ENCODE data around the gene FAM180B. TPM values are rescaled to one million over a fixed set of nuclear protein-coding genes. Genes with fewer than 3 reads are reported as not detected.

FAM180B gene
- total RNA-seq, 1 donor from 2014 or later = not detected

GRCh38 chr11:47565340-47566148 lies 20.9 kb upstream of the FAM180B start, which contains the start of gene PTPMT1:
TSS of gene PTPMT1 (plus strand) at chr11:47565599. CDS start at chr11:47565623, 24 bp downstream.
- intact Hi-C loops (cut with DNase I) = no loop called here
- peak; percentile 81 for DNase-seq (ENCODE audit: low spot score)

- DNase-seq (ENCODE audit: low spot score) = no peak
- intact Hi-C loops (cut with DNase I) = no loop called here
Measured at GRCh38 chr11:47566149-47566698, 20.3 kb upstream of the FAM180B start.

DNA sequence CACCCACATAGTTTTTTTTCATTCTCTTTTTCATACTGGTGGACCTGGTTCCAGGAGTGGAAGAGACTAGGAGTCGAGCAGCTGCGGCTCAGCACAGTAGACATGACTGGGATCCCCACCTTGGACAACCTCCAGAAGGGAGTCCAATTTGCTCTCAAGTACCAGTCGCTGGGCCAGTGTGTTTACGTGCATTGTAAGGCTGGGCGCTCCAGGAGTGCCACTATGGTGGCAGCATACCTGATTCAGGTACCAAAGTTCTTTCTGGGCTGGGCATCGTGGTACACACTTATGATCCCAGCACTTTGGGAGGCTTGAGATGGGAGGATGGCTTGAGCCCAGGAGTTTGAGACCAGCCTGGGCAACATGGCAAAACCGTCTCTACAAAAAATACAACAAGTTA lies 16.8 kb upstream of the FAM180B start:
- intact Hi-C loops (cut with DNase I) = no loop called here
- peak; percentile 24 for DNase-seq (ENCODE audit: low spot score)

DNA sequence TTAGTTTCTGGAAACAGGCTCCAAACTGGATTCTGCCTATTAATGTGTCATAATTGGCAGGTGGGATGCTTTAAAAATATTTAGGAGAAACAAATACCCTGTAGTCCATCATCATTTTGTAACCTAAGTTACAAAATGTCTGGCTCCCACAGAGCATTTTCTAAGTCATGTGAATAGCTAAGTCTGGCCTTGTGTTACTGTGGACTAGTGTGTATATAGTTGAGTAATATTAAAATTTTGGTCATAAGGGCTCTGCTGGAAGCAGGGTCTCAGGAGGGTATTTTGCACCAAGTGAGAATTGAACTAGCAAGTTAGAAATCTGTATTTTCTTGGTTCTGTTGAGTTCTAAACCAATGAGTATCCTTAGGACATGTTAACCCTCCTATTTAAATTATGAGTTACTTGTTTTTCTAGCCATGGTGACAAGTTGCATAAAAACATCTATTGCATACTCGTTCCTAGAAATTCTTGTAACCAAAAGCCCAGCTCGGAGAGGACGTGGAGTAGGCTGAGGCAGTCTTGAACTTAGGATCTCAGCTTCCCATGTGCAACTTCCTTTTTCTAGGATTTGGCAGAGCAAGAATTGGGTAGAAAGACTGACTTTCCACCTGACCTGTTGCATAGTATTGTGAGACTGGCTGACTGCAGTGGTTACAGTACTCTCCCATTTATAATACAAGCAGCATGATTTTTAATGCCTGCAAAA lies 15.7 kb upstream of the FAM180B start:
- intact Hi-C loops (cut with DNase I) = no loop called here
- no peak for DNase-seq (ENCODE audit: low spot score)

- DNase-seq (ENCODE audit: low spot score) = peak; percentile 6
- intact Hi-C loops (cut with DNase I) = no loop called here
Measured at GRCh38 chr11:47571357-47571729, 15.1 kb upstream of the FAM180B start.

GRCh38 chr11:47571895-47572294 lies 14.6 kb upstream of the FAM180B start:
- intact Hi-C loops (cut with DNase I) = no loop called here
- DNase-seq (ENCODE audit: low spot score) = peak; percentile 20

DNA sequence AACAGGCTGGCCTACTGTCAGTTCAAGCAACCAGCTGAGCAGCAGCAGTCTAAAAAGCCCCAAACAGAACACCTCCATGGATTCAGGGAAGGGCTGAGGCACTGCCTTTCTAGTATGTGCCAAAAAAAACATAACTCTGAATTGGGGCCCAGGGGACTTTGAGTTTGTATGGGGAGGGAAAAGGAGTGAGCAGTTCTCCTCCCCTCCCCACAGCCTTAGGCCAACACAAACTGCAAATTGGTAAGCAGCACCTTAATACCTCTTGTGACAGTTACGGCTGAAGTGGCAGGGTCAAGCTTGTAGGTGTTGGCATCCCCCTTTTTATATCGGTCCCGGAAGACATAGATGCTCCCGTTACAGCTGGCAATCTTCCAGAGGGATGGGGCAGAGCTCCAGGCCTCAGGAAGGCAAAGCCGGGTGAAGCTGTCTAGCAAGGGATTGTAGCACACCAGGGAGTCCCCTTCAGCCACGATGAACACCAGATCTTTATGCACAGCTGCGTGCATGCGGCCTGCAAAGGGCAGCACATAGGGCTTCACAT lies 13.7 kb upstream of the FAM180B start:
- DNase-seq (ENCODE audit: low spot score) = peak; percentile 44
- intact Hi-C loops (cut with DNase I) = no loop called here

- peak; percentile 76 for DNase-seq (ENCODE audit: low spot score)
- intact Hi-C loops (cut with DNase I) = no loop called here
Measured at GRCh38 chr11:47573321-47573720, 13.2 kb upstream of the FAM180B start.

- intact Hi-C loops (cut with DNase I) = no loop called here
- no peak for DNase-seq (ENCODE audit: low spot score)
Measured at GRCh38 chr11:47577460-47578041, 8.9 kb upstream of the FAM180B start.

DNA sequence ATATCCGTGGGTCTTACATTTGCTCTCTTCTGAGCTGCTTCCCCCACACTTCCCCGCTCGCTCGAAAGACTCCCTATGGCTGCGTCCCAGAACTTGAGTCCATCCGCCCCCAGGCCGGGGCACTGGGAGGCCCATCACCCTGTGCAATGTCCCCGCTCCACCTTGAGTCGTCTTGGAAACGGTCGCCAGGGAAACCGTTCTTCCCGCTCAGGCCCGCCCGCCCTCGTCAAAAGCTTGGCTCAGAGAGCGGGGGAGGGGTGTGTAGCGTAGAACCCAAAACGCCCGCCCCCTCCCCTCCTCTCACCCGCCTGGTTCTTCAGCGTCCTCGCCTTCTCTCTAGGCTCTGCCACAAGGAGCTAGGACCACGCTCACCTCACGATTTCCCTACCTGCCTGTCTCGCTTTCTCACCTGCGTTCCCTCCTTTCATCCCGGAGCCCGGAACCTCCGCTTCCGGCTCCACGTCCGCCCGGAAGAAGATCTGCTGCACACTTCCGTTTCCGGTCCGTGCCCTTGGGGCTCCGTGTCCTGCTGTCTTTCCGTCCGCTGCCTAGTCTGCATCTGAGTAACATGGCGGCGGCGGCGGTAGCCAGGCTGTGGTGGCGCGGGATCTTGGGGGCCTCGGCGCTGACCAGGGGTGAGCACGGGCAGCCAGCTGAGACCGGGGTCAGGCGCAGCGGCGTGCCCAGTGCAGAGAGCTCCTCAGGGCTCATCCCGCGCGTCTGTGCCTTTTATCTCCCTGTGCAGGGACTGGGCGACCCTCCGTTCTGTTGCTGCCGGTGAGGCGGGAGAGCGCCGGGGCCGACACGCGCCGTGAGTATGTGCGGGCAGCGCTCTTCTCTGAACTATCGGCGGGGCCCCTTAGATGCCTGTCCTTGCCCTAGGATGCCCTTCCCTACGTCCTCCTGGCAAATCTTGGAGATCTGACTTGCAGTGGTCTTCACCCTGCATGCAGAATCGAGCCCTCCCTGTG lies 7.7 kb upstream of the FAM180B start, which contains the start of the genes KBTBD4 and NDUFS3:
Gene KBTBD4 (minus strand): TSS at position 447 of the 971 bp plus-strand sequence. CDS start 19 bp downstream, at position 428.
Gene NDUFS3 (plus strand): TSS at position 551 of the 971 bp plus-strand sequence. CDS start 18 bp downstream, at position 569.
- intact Hi-C loops (cut with DNase I) = no loop called here
- peak; percentile 95 for DNase-seq (ENCODE audit: low spot score)

- intact Hi-C loops (cut with DNase I) = no loop called here
- DNase-seq (ENCODE audit: low spot score) = no peak
Measured at GRCh38 chr11:47583844-47584243, 2.6 kb upstream of the FAM180B start.

GRCh38 chr11:47587039-47587716 lies 700 bp downstream of the FAM180B start:
- intact Hi-C loops (cut with DNase I) = no loop called here
- no peak for DNase-seq (ENCODE audit: low spot score)

GRCh38 chr11:47587723-47588326 lies 1.3 kb downstream of the FAM180B start:
- intact Hi-C loops (cut with DNase I) = no loop called here

DNA sequence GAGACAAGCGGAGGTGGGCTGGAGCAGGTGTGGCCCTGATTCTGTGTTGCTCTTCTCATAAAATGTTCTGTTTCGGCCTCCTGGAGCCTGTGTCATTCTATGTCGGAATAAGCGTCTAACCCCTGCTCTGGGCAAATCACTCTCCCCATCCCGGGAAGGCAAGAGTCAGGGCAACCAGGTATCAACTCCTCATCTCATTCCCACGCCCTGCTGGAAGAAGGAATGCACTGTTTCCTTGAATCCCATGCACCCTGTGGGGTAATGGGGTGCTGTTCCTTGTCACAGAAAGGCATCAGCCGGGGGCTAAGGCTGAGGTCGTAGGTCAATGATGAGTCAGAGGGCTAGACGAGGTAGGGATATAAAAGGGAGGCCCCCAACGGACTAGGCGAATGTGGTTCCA lies 2.6 kb downstream of the FAM180B start:
- DNase-seq (ENCODE audit: low spot score) = no peak
- intact Hi-C loops (cut with DNase I) = no loop called here

More at GRCh38 chr11:47587723-47588326, 1.3 kb downstream of the FAM180B start:
- DNase-seq (ENCODE audit: low spot score) = no peak

DNA sequence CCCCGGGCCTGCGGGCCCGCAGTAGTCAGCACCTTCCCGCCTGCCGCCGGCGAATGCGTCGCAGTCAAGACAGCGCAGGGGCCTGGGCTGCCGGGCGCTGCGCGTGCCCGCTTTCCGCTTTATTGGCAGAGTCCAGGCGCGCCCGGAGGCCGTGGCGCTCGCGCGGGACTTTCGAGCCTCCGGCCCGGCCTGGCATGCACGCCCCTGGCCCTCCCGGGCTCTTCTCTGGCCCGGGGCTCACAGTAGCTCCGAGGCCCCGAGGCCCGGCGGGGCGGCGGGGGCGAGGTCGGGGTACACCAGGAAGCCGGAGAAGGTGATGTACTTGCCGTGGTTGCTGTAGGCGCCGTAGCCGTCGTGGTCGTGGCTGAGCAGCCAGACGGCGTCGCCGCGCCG lies 3.1 kb downstream of the FAM180B start:
- no peak for DNase-seq (ENCODE audit: low spot score)
- intact Hi-C loops (cut with DNase I) = no loop called here

GRCh38 chr11:47589977-47590861 lies 3.7 kb downstream of the FAM180B start:
- intact Hi-C loops (cut with DNase I) = no loop called here
- DNase-seq (ENCODE audit: low spot score) = no peak

DNA sequence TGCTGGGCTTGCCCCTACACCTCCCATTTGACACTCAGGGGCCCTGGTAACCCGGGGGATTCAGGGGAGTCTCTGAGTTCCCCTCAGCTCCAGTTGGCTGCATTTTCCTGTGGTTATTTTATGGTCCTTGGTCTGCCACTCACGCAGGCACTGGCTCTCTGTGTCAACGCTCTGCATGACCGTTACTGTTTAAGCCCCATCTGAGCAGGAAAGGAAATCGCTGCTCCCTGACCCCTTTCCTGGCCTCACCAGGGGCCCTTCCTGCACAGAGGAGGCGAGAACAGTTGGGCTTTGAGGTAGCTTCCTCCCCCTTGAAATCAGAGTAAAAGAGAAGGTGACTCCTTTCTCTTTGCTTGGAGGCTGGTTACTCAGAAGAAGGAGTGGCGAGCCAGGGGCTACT lies 5.3 kb downstream of the FAM180B start:
- intact Hi-C loops (cut with DNase I) = no loop called here
- DNase-seq (ENCODE audit: low spot score) = no peak
